ENCODE results near the gene BRCC3.

GRCh38 chrX:155023907-155024833 lies 47.1 kb upstream of the BRCC3 start:
- TF ChIP-seq SIN3A (IDR thresholded peaks at IDR 0.05; ENCODE audit: borderline replicate concordance, insufficient read depth, low read depth, low read length) (no peak), CTCF (IDR thresholded peaks at IDR 0.05) (no peak), TCF7L2 (IDR thresholded peaks at IDR 0.05; ENCODE audit: low read depth, low read length) (no peak)
